NCI-H1048 (cell line): ENCODE results near the gene BBS9.

Experiments used
- DNase-seq: peaks from one replicate; lab custom pipeline; 2025; lab: John Stamatoyannopoulos, UW

Gene BBS9

GRCh38 chr7:33554046-33554445 is 424.7 kb downstream of the BBS9 start:
- DNase-seq: no peak

- no peak for DNase-seq
Measured at GRCh38 chr7:33554576-33554975, 425.2 kb downstream of the BBS9 start.

- no peak for DNase-seq
Measured at GRCh38 chr7:33556472-33556871, 427.1 kb downstream of the BBS9 start.

- no peak for DNase-seq
Measured at GRCh38 chr7:33558549-33559323, 429.4 kb downstream of the BBS9 start.

- DNase-seq: no peak
Measured at GRCh38 chr7:33559324-33559710, 430.0 kb downstream of the BBS9 start.

GRCh38 chr7:33562996-33563395 is 433.6 kb downstream of the BBS9 start:
- no peak for DNase-seq

GRCh38 chr7:33563651-33564050 is 434.3 kb downstream of the BBS9 start:
- DNase-seq: no peak

- no peak for DNase-seq
Measured at GRCh38 chr7:33578166-33578565, 448.8 kb downstream of the BBS9 start.

- peak; percentile 44 for DNase-seq
Measured at GRCh38 chr7:33578881-33579672, 449.7 kb downstream of the BBS9 start.

- no peak for DNase-seq
Measured at GRCh38 chr7:33579673-33579960, 450.3 kb downstream of the BBS9 start.

GRCh38 chr7:33581236-33581635 is 451.9 kb downstream of the BBS9 start:
- no peak for DNase-seq

- DNase-seq: no peak
Measured at GRCh38 chr7:33582104-33582503, 452.7 kb downstream of the BBS9 start.

- no peak for DNase-seq
Measured at GRCh38 chr7:33582533-33582932, 453.2 kb downstream of the BBS9 start.

GRCh38 chr7:33589911-33590310 is 460.5 kb downstream of the BBS9 start:
- no peak for DNase-seq

- DNase-seq: no peak
Measured at GRCh38 chr7:33590916-33591315, 461.6 kb downstream of the BBS9 start.

GRCh38 chr7:33591490-33591889 is 462.1 kb downstream of the BBS9 start:
- DNase-seq: no peak

- no peak for DNase-seq
Measured at GRCh38 chr7:33592718-33593117, 463.4 kb downstream of the BBS9 start.

- DNase-seq: no peak
Measured at GRCh38 chr7:33593611-33594010, 464.2 kb downstream of the BBS9 start.

GRCh38 chr7:33596686-33597085 is 467.3 kb downstream of the BBS9 start:
- no peak for DNase-seq

GRCh38 chr7:33597181-33597580 is 467.8 kb downstream of the BBS9 start:
- no peak for DNase-seq

GRCh38 chr7:33601101-33601500 is 471.7 kb downstream of the BBS9 start:
- no peak for DNase-seq

GRCh38 chr7:33601884-33602283 is 472.5 kb downstream of the BBS9 start:
- no peak for DNase-seq

- no peak for DNase-seq
Measured at GRCh38 chr7:33604056-33604455, 474.7 kb downstream of the BBS9 start.

GRCh38 chr7:33610918-33611317 is 481.6 kb downstream of the BBS9 start:
- no peak for DNase-seq
